C4-2B (cell line): ENCODE data around the gene PCA3.

Experiments
- ZFX ChIP-seq: fragments of 450-650 bp; IDR thresholded peaks from 2 replicates; pipeline ENCODE4 v1.6.1; 2017
- TF ChIP-seq, protein P1 (sequence below): fragments of 450-650 bp; conservative IDR thresholded peaks from 2 replicates; pipeline ENCODE4 v1.5.1; 2017; ENCODE audit warnings: mild to moderate bottlenecking

DNA sequence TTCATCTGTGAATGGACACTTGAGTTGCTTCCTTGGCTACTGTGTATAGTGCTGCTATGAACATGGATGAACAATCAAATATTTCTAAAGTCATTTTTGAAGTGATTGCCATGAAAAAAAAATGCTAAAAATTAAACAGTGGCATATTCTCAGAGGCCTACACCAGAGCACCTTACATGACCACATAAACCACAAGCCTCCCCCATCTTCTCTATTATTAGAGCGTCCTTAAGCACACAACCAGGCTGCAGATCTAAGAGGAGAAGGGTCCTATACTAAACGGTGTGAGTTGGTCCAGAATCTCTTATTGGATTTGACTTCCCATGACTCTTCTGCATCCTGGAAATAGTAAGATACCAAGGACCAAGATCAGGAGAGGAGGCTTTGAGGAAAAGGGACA lies 34.3 kb downstream of the PCA3 start:
- TF ChIP-seq, protein P1, sequence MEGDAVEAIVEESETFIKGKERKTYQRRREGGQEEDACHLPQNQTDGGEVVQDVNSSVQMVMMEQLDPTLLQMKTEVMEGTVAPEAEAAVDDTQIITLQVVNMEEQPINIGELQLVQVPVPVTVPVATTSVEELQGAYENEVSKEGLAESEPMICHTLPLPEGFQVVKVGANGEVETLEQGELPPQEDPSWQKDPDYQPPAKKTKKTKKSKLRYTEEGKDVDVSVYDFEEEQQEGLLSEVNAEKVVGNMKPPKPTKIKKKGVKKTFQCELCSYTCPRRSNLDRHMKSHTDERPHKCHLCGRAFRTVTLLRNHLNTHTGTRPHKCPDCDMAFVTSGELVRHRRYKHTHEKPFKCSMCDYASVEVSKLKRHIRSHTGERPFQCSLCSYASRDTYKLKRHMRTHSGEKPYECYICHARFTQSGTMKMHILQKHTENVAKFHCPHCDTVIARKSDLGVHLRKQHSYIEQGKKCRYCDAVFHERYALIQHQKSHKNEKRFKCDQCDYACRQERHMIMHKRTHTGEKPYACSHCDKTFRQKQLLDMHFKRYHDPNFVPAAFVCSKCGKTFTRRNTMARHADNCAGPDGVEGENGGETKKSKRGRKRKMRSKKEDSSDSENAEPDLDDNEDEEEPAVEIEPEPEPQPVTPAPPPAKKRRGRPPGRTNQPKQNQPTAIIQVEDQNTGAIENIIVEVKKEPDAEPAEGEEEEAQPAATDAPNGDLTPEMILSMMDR, result no peak
- TF ChIP-seq ZFX, result no peak
